DND-41 (cell line): Measurements from ENCODE around the gene MUC5B.

ENCODE experiments used
- CTCF ChIP-seq: IDR thresholded peaks from 2 replicates; pipeline ENCODE4 v1.5.1; 2012; ENCODE audit warnings: borderline replicate concordance, low read length, moderate library complexity, mild to moderate bottlenecking; ENCODE audit not compliant: poor library complexity, severe bottlenecking; ENCODE audit errors: extremely low read depth
- EZH2 ChIP-seq: IDR thresholded peaks from 3 replicates; pipeline ENCODE4 v1.6.1; 2012; ENCODE audit warnings: borderline replicate concordance, low read depth, mild to moderate bottlenecking, moderate library complexity, low read length, inconsistent platforms; ENCODE audit not compliant: severe bottlenecking

- TF ChIP-seq CTCF (no peak), EZH2 (no peak)
Observed at GRCh38 chr11:1208144-1208393, 14.8 kb upstream of the MUC5B start.
